AML-193 (cell line): Measurements from ENCODE around the gene UFC1.

Experiments used
- DNase-seq, 2 experiments: peaks; one replicate each; lab custom pipeline; 2025; lab: John Stamatoyannopoulos, UW

UFC1 gene

GRCh38 chr1:161133220-161133740, 20.5 kb upstream of the UFC1 start:
- no peak for DNase-seq

- no peak for DNase-seq
These were observed 15.9 kb upstream of the UFC1 start for GRCh38 chr1:161137881-161138280.

GRCh38 chr1:161138431-161138830, 15.3 kb upstream of the UFC1 start:
- no peak for DNase-seq

GRCh38 chr1:161139766-161140165, 14.0 kb upstream of the UFC1 start:
- peak; percentile 59 to 70 for DNase-seq

GRCh38 chr1:161140755-161141400, 12.9 kb upstream of the UFC1 start:
- no peak for DNase-seq

GRCh38 chr1:161145832-161146231, 7.9 kb upstream of the UFC1 start:
- DNase-seq: no peak

- DNase-seq: no peak
These were observed 602 bp upstream of the UFC1 start for GRCh38 chr1:161153176-161153575.

- no peak for DNase-seq
These were observed 4.1 kb downstream of the UFC1 start for GRCh38 chr1:161157867-161158266.

- no peak for DNase-seq
These were observed 4.7 kb downstream of the UFC1 start for GRCh38 chr1:161158316-161159010.

GRCh38 chr1:161159087-161159912, 5.5 kb downstream of the UFC1 start, which contains the start of gene USP21:
Gene USP21 (plus strand): TSS chr1:161159500. CDS start chr1:161160641, 1,141 bp downstream.
- DNase-seq: peak; percentile 66 to 78

GRCh38 chr1:161159913-161160243, 6.1 kb downstream of the UFC1 start:
- no peak for DNase-seq

GRCh38 chr1:161160671-161161145, 6.9 kb downstream of the UFC1 start:
- no peak for DNase-seq

- DNase-seq: no peak
These were observed 7.9 kb downstream of the UFC1 start for GRCh38 chr1:161161652-161162051.

- no peak for DNase-seq
These were observed 8.3 kb downstream of the UFC1 start for GRCh38 chr1:161162052-161162451.

- no peak for DNase-seq
These were observed 9.0 kb downstream of the UFC1 start for GRCh38 chr1:161162806-161163205.

GRCh38 chr1:161163793-161164192, 10.0 kb downstream of the UFC1 start:
- DNase-seq: no peak

- DNase-seq: no peak
These were observed 11.3 kb downstream of the UFC1 start for GRCh38 chr1:161164901-161165610.

GRCh38 chr1:161165742-161166668, 12.2 kb downstream of the UFC1 start, which contains the start of gene PPOX:
Gene PPOX (plus strand): TSS chr1:161166426. CDS start chr1:161166848, 422 bp downstream.
- peak; percentile 96 for DNase-seq

- peak in 1 of 2 experiments; percentile 10 for DNase-seq
These were observed 13.1 kb downstream of the UFC1 start for GRCh38 chr1:161166669-161167548.

- DNase-seq: no peak
These were observed 15.1 kb downstream of the UFC1 start for GRCh38 chr1:161168906-161169305.
